Endothelial cell of umbilical vein (primary cell): Measurements from ENCODE around the gene ZFYVE16. TPM values are rescaled to one million over a fixed set of nuclear protein-coding genes. Genes with fewer than 3 reads are reported as not detected.

ENCODE experiments used
- BruUV-seq: library from RNA; stranded (reverse); fragments of 400-500 nt; replicated peaks from 2 replicates; lab custom pipeline; 2021; lab: Mats Ljungman, UMichigan
- CTCF ChIA-PET: fragments of 300-600, 350-600 bp; sonication (Branson Sonifier 250); formaldehyde crosslinking; loops from one replicate; lab custom pipeline; 2021; ENCODE audit warnings: antibody characterized with exemption, inconsistent platforms; lab: Charles Lee
- POLR2A ChIA-PET: fragments of 300-600, 350-600 bp; sonication (Branson Sonifier 250); formaldehyde crosslinking; loops from one replicate; lab custom pipeline; 2021; ENCODE audit warnings: antibody characterized with exemption, inconsistent platforms; lab: Charles Lee
- DNase-seq: peaks from one replicate; pipeline ENCODE4 v3.0.0-alpha.2; 2011; ENCODE audit warnings: low read depth, low spot score
- FAIRE-seq: peaks from 2 replicates; lab custom pipeline; 2011; peaks lifted over from hg19 to GRCh38; lab: Jason Lieb, UNC
- H2AFZ ChIP-seq: 2 replicates; pipeline ENCODE4 v1.6.0; 2012; ENCODE audit warnings: low read depth, low read length, control low read depth, inconsistent platforms
- H3K27ac ChIP-seq: 2 replicates; pipeline ENCODE4 v1.5.1; 2011; ENCODE audit warnings: low read depth, mild to moderate bottlenecking, control low read depth, low read length, moderate library complexity; ENCODE audit not compliant: insufficient read depth
- H3K27me3 ChIP-seq, 2 experiments: 2 replicates each; pipeline versions ENCODE4 v1.6.0 to v1.6.1; 2011; ENCODE audit warnings: low read length in 2 of 2, mixed read lengths in 1 of 2; ENCODE audit not compliant: control insufficient read depth in 2 of 2, insufficient read depth in 2 of 2
- H3K36me3 ChIP-seq, 2 experiments: 2 replicates in 1 of 2; 3 replicates in 1 of 2; pipeline ENCODE4 v1.5.1; 2011; ENCODE audit warnings: low read length in 2 of 2, mild to moderate bottlenecking in 1 of 2, moderate library complexity in 1 of 2; ENCODE audit not compliant: control insufficient read depth in 2 of 2, insufficient read depth in 2 of 2; ENCODE audit errors: extremely low read depth in 1 of 2
- H3K4me1 ChIP-seq: 3 replicates; pipeline ENCODE4 v1.5.1; 2011; ENCODE audit warnings: mild to moderate bottlenecking, low read length; ENCODE audit not compliant: control insufficient read depth, insufficient read depth; ENCODE audit errors: extremely low read depth
- H3K4me2 ChIP-seq: 2 replicates; pipeline ENCODE4 v1.6.1; 2011; ENCODE audit warnings: low read length, control low read depth, mixed read lengths; ENCODE audit not compliant: insufficient read depth
- H3K4me3 ChIP-seq, 3 experiments: fragments of 200-600 bp in 1 of 3; sonication (generic), shearing (Covaris generic) in 1 of 3; replicated peaks in 1 of 3; 2 replicates each; pipeline ENCODE4 v1.5.1; 2011 to 2016; ENCODE audit warnings: control low read depth in 3 of 3, low read length in 3 of 3, mild to moderate bottlenecking in 2 of 3, inconsistent platforms in 1 of 3, low read depth in 1 of 3, moderate library complexity in 1 of 3; ENCODE audit not compliant: insufficient read depth in 1 of 3
- H3K79me2 ChIP-seq: 2 replicates; pipeline ENCODE4 v1.6.0; 2012; ENCODE audit warnings: low read length, inconsistent platforms; ENCODE audit not compliant: control insufficient read depth, insufficient read depth
- H3K9ac ChIP-seq: replicated peaks from 2 replicates; pipeline ENCODE3; 2011; ENCODE audit warnings: low read length, control low read depth; ENCODE audit not compliant: insufficient read depth; ENCODE audit errors: extremely low read depth
- H3K9me1 ChIP-seq: replicated peaks from 3 replicates; pipeline ENCODE4 v1.6.0; 2011; ENCODE audit warnings: mild to moderate bottlenecking, low read length; ENCODE audit not compliant: control insufficient read depth, insufficient read depth; ENCODE audit errors: extremely low read depth
- H3K9me3 ChIP-seq: replicated peaks from 2 replicates; pipeline ENCODE4 v1.5.1; 2012; ENCODE audit warnings: low read length, inconsistent platforms; ENCODE audit not compliant: control insufficient read depth, insufficient read depth
- H4K20me1 ChIP-seq: replicated peaks from 2 replicates; pipeline ENCODE3; 2011; ENCODE audit warnings: mild to moderate bottlenecking, low read length; ENCODE audit not compliant: control insufficient read depth, insufficient read depth; ENCODE audit errors: extremely low read depth
- CTCF ChIP-seq, 2 donors: IDR thresholded peaks; 1 replicate in 1 of 2; 2 replicates in 1 of 2; pipeline ENCODE4 v1.5.1; 2011; ENCODE audit warnings: low read length in 2 of 2, mild to moderate bottlenecking in 2 of 2, moderate library complexity in 2 of 2, control low read depth in 1 of 2, inconsistent platforms in 1 of 2, low read depth in 1 of 2; ENCODE audit not compliant: insufficient read depth in 1 of 2; ENCODE audit errors: extremely low read depth in 1 of 2
- EZH2 ChIP-seq: IDR thresholded peaks from 2 replicates; pipeline ENCODE4 v1.6.1; 2012; ENCODE audit warnings: borderline replicate concordance, low read depth, mild to moderate bottlenecking, moderate library complexity, low read length, inconsistent platforms; ENCODE audit not compliant: severe bottlenecking
- FOS ChIP-seq: IDR thresholded peaks from 2 replicates; pipeline ENCODE4 v1.6.1; 2011; ENCODE audit warnings: mild to moderate bottlenecking, low read length, moderate library complexity, borderline replicate concordance; ENCODE audit not compliant: insufficient read depth
- GATA2 ChIP-seq: IDR thresholded peaks from 2 replicates; pipeline ENCODE4 v1.7.0; 2011; ENCODE audit warnings: low read depth, mild to moderate bottlenecking, moderate library complexity, mixed read lengths, low read length; ENCODE audit not compliant: insufficient read length, insufficient read depth
- JUN ChIP-seq: IDR thresholded peaks from 2 replicates; pipeline ENCODE4 v1.6.1; 2011; ENCODE audit warnings: borderline replicate concordance, low read depth; ENCODE audit not compliant: insufficient read length, insufficient read depth
- MAX ChIP-seq: IDR thresholded peaks from 2 replicates; pipeline ENCODE4 v1.6.1; 2011; ENCODE audit not compliant: insufficient read depth, insufficient read length
- MYC ChIP-seq: IDR thresholded peaks from one replicate; pipeline ENCODE4 v1.6.1; 2011; ENCODE audit warnings: mild to moderate bottlenecking, low read depth, low read length
- POLR2A ChIP-seq: IDR thresholded peaks from 2 replicates; pipeline ENCODE4 v1.6.1; 2012; ENCODE audit warnings: low read depth, mild to moderate bottlenecking, control low read depth, low read length
- POLR2AphosphoS5 ChIP-seq: IDR thresholded peaks from 2 replicates; pipeline ENCODE4 v1.6.1; 2012; ENCODE audit warnings: low read depth, mild to moderate bottlenecking, control low read depth, low read length, moderate library complexity; ENCODE audit not compliant: insufficient read depth
- dilution Hi-C: fragments of 300-500 bp; cut with MboI; formaldehyde crosslinking; loops from one replicate; pipeline ENCODE4 v1.15.0; 2019; ENCODE audit warnings: low sequenced_read_pairs; ENCODE audit not compliant: extremely low pct_ligation_motif_present
- intact Hi-C: fragments of 100-400 bp; cut with micrococcal nuclease; formaldehyde crosslinking; loops from one replicate; pipeline ENCODE4 v1.10.0; 2022
- polyA plus RNA-seq, 4 experiments: library from polyadenylated mRNA; depleted of rRNA in 3 of 4; stranded (reverse) in 3 of 4; unstranded in 1 of 4; fragments of >200 nt; gene quantifications; 2 replicates each; pipeline versions ENCODE4 v1.2.1 to v1.2.3, GENCODE V29; 2011 to 2012; ENCODE audit warnings: missing spikeins in 1 of 4
- total RNA-seq: library from RNA; stranded (reverse); gene quantifications from 2 replicates; pipeline ENCODE4 v1.2.3, GENCODE V29; 2021

ZFYVE16 gene
- total and polyA plus RNA-seq, 2 donors (not counting 3 experiments of a cell fraction or from before 2014, with no cell fraction given), result 5.1 to 43.1 TPM

- Histone ChIP-seq H3K4me1 (peaks cover 9% of the 10 kb centered on the region), H3K9me1 (no peaks in the 10 kb centered on the region), H3K36me3 (no peaks in the 10 kb centered on the region), H4K20me1 (peaks cover 2% of the 10 kb centered on the region), H3K9me3 (no peaks in the 10 kb centered on the region), H3K79me2 (peaks cover 45% of the 10 kb centered on the region), H3K4me2 (no peak overlapping the region), H3K27me3 (no peaks in the 10 kb centered on the region), H2AFZ (no peak overlapping the region), H3K27ac (no peak overlapping the region), H3K9ac (no peak overlapping the region), H3K4me3 (no peak overlapping the region)
- no peak for DNase-seq
- FAIRE-seq, result no peak
- no TSS peak for BruUV-seq
- TF ChIP-seq GATA2 (no peak), FOS (no peak), EZH2 (no peak), JUN (no peak), POLR2AphosphoS5 (no peak), CTCF (IDR thresholded peaks at IDR 0.05; ENCODE audit: extremely low read depth in 1 of 2, insufficient read depth in 1 of 2, low read depth in 1 of 2, low read length in 2 of 2) (no peak), MAX (no peak), POLR2A (no peak), MYC (no peak)
- intact Hi-C loops, result no loop called here
- ChIA-PET CTCF (no interaction called here), POLR2A (no interaction called here)
- dilution Hi-C loops, result no loop called here
Observed at GRCh38 chr5:80414113-80414512, 6.2 kb downstream of the ZFYVE16 start.
